Immature natural killer cell (primary cell): ENCODE results near the gene SYNDIG1. TPM values are rescaled to one million over a fixed set of nuclear protein-coding genes. Genes with fewer than 3 reads are reported as not detected.

Experiments used
- DNase-seq, 3 donors: peaks; one replicate each; pipeline ENCODE4 v3.0.0; 2022; ENCODE audit warnings: mixed read lengths in 1 of 3
- H3K27ac Mint-ChIP-seq, 6 donors: one replicate each; pipeline ENCODE4 v1.8.0; 2020; ENCODE audit warnings: mixed read lengths in 6 of 6, mild to moderate bottlenecking in 5 of 6, inconsistent platforms in 4 of 6, moderate library complexity in 3 of 6
- H3K27me3 Mint-ChIP-seq, 3 donors: one replicate each; pipeline ENCODE4 v1.8.0; 2020 to 2021; ENCODE audit warnings: low read depth in 3 of 3, mild to moderate bottlenecking in 3 of 3, mixed read lengths in 3 of 3, moderate library complexity in 3 of 3, inconsistent platforms in 1 of 3
- H3K36me3 Mint-ChIP-seq, 3 donors: one replicate each; pipeline ENCODE4 v1.8.0; 2020; ENCODE audit warnings: mixed read lengths in 3 of 3, inconsistent platforms in 2 of 3, mild to moderate bottlenecking in 2 of 3
- H3K4me1 Mint-ChIP-seq, 2 donors: one replicate each; pipeline ENCODE4 v1.8.0; 2020; ENCODE audit warnings: inconsistent platforms in 2 of 2, mild to moderate bottlenecking in 2 of 2, mixed read lengths in 2 of 2, moderate library complexity in 1 of 2
- H3K4me3 Mint-ChIP-seq, 5 donors: one replicate each; pipeline ENCODE4 v1.8.0; 2020; ENCODE audit warnings: mild to moderate bottlenecking in 5 of 5, mixed read lengths in 5 of 5, inconsistent platforms in 3 of 5, moderate library complexity in 3 of 5
- H3K9me3 Mint-ChIP-seq, 6 donors: one replicate each; pipeline ENCODE4 v1.8.0; 2020; ENCODE audit warnings: mild to moderate bottlenecking in 6 of 6, mixed read lengths in 6 of 6, inconsistent platforms in 4 of 6, moderate library complexity in 3 of 6
- polyA plus RNA-seq, 3 donors: library from polyadenylated mRNA; unstranded; fragments of 300-500 nt; fragmentation: Illumina TruSeq; gene quantifications; one replicate each; pipeline ENCODE4 v1.2.3, GENCODE V29; 2021

Gene SYNDIG1
- polyA plus RNA-seq, 3 donors from 2014 or later = not detected

GRCh38 chr20:24628985-24629384 lies 159.6 kb downstream of the SYNDIG1 start:
- H3K27me3 Mint-ChIP-seq = peaks cover 0 to 3% (median 2%) of the 10 kb centered on the region in 3 donors
- H3K9me3 Mint-ChIP-seq = no peaks in the 10 kb centered on the region
- H3K36me3 Mint-ChIP-seq = no peaks in the 10 kb centered on the region
- peak overlapping the region in 3 of 6 donors; percentile 43 to 71 (median 51) for H3K27ac Mint-ChIP-seq
- peak overlapping the region in 1 of 5 donors; percentile 27 for H3K4me3 Mint-ChIP-seq
- no peak for DNase-seq
- H3K4me1 Mint-ChIP-seq = peaks cover 12% of the 10 kb centered on the region in 2 donors

DNA sequence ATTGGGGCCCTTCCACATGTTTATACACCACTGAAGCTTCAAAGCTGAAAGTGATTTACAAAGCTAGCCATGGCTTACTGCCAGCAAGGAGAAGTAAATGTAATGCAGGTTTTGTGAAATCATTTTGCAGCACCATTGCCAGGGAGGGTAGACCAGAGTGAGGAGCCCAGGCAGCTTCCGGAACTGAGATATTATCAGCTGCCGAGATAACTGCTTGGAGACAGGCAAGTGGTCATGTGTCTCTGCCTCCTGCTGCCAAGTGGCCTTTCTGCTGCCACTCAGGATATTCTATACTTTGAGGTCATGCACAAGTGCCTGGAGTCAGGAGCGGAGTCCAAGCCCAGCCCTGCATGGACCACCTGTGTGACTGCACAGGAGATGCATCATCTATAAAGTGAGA lies 160.2 kb downstream of the SYNDIG1 start:
- Mint-ChIP-seq H3K27ac (no peak overlapping the region), H3K36me3 (no peaks in the 10 kb centered on the region), H3K4me3 (no peak overlapping the region), H3K9me3 (no peaks in the 10 kb centered on the region), H3K4me1 (peaks cover 12% of the 10 kb centered on the region in 2 donors), H3K27me3 (peaks cover 0 to 3% (median 2%) of the 10 kb centered on the region in 3 donors)
- DNase-seq = no peak

GRCh38 chr20:24630486-24631172 lies 161.2 kb downstream of the SYNDIG1 start:
- peaks cover under 1 to 3% (median 2%) of the 10 kb centered on the region in 3 donors for H3K27me3 Mint-ChIP-seq
- DNase-seq = no peak
- H3K27ac Mint-ChIP-seq = no peak overlapping the region
- H3K36me3 Mint-ChIP-seq = no peaks in the 10 kb centered on the region
- peaks cover 12 to 13% of the 10 kb centered on the region in 2 donors for H3K4me1 Mint-ChIP-seq
- H3K9me3 Mint-ChIP-seq = no peaks in the 10 kb centered on the region
- no peak overlapping the region for H3K4me3 Mint-ChIP-seq

DNA sequence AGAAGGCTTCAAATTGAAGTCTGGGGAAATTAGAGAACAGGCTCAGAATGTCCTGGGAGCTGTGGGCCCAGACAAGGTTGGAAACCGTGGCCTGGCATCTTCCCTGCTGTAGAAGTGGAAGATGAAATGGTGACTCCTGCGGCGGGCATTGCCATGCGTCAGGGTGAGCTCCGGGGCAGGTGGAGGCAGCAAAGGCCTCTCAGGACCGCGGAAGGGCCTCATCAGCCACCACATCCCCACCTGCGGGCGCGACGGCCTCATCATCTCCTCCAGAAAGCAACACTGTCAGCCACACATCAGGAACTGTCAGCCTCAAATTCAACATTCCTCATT lies 161.7 kb downstream of the SYNDIG1 start:
- Mint-ChIP-seq H3K9me3 (no peaks in the 10 kb centered on the region), H3K27ac (no peak overlapping the region)

GRCh38 chr20:24632581-24632980 lies 163.2 kb downstream of the SYNDIG1 start:
- DNase-seq = no peak
- Mint-ChIP-seq H3K4me3 (no peak overlapping the region), H3K27me3 (peaks cover 2 to 4% (median 3%) of the 10 kb centered on the region in 3 donors), H3K36me3 (no peaks in the 10 kb centered on the region), H3K4me1 (peaks cover 12 to 13% of the 10 kb centered on the region in 2 donors), H3K27ac (no peak overlapping the region), H3K9me3 (peaks cover 0 to 2% (median 0%) of the 10 kb centered on the region in 6 donors)

More for the DNA sequence above, 161.7 kb downstream of the SYNDIG1 start:
- Mint-ChIP-seq H3K4me1 (peaks cover 12 to 13% of the 10 kb centered on the region in 2 donors), H3K27me3 (peaks cover 2 to 3% (median 2%) of the 10 kb centered on the region in 3 donors), H3K4me3 (no peak overlapping the region), H3K36me3 (no peaks in the 10 kb centered on the region)
- DNase-seq = no peak

DNA sequence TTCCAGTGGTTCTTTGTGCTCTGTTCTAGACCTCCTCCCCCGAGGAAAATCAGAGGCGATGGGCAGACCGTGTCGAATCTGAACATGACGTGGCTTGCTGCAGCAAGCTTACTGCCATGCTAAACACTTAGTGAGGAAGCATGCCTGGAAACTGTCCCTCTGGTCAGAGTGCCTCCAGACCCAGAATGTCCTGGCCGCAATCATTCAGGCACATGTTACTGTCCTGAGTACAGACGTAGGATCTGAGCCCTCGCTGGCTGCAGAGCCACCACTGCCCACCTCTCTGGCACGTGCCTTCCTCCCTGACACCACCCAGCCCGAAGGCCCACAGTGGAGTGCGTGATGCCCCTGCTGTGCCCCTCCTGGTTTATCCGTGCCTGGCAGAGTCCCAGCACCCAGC lies 163.6 kb downstream of the SYNDIG1 start:
- Mint-ChIP-seq H3K4me1 (peaks cover 11 to 12% of the 10 kb centered on the region in 2 donors), H3K9me3 (peaks cover 0 to 2% (median 0%) of the 10 kb centered on the region in 6 donors), H3K27ac (no peak overlapping the region), H3K36me3 (no peaks in the 10 kb centered on the region), H3K27me3 (peaks cover 2 to 4% (median 3%) of the 10 kb centered on the region in 3 donors), H3K4me3 (no peak overlapping the region)
- DNase-seq = no peak

GRCh38 chr20:24633521-24633920 lies 164.1 kb downstream of the SYNDIG1 start:
- Mint-ChIP-seq H3K4me3 (no peak overlapping the region), H3K9me3 (peaks cover 0 to 2% (median 0%) of the 10 kb centered on the region in 6 donors), H3K27ac (no peak overlapping the region), H3K4me1 (peaks cover 11 to 12% of the 10 kb centered on the region in 2 donors), H3K27me3 (peaks cover 2 to 4% (median 3%) of the 10 kb centered on the region in 3 donors), H3K36me3 (no peaks in the 10 kb centered on the region)
- DNase-seq = no peak

GRCh38 chr20:24634855-24635254 lies 165.4 kb downstream of the SYNDIG1 start:
- Mint-ChIP-seq H3K9me3 (peaks cover 0 to 2% (median 0%) of the 10 kb centered on the region in 6 donors), H3K36me3 (no peaks in the 10 kb centered on the region), H3K27ac (no peak overlapping the region), H3K27me3 (peaks cover 2 to 4% (median 3%) of the 10 kb centered on the region in 3 donors), H3K4me1 (peaks cover 3% of the 10 kb centered on the region in 2 donors), H3K4me3 (no peak overlapping the region)
- no peak for DNase-seq

GRCh38 chr20:24636626-24637025 lies 167.2 kb downstream of the SYNDIG1 start:
- DNase-seq = no peak
- no peak overlapping the region for H3K4me3 Mint-ChIP-seq
- peaks cover 0 to 1% of the 10 kb centered on the region in 2 donors for H3K4me1 Mint-ChIP-seq
- H3K27ac Mint-ChIP-seq = no peak overlapping the region
- peaks cover 0 to 2% (median 0%) of the 10 kb centered on the region in 6 donors for H3K9me3 Mint-ChIP-seq
- H3K27me3 Mint-ChIP-seq = peaks cover 3 to 6% (median 5%) of the 10 kb centered on the region in 3 donors
- no peaks in the 10 kb centered on the region for H3K36me3 Mint-ChIP-seq

DNA sequence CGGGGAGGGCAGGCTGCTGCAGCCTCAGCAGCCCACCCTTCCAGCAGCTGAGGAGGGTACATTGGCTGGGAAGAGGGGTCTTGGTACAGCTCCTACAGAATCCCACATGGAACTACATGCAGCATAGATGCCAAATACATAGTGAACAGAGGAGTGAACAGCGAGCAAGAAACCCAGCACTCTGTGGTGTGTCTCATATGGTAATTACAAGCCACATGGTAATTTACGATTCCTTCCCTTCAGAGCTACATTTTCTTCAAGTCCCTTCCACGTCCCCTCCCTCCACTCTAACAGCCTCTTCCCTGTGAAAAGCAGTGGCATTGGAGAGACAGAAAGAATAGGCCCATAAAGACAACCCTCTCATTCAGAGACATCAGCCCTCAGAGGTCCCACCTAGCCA lies 167.7 kb downstream of the SYNDIG1 start:
- no peaks in the 10 kb centered on the region for H3K36me3 Mint-ChIP-seq
- H3K4me3 Mint-ChIP-seq = no peak overlapping the region
- H3K4me1 Mint-ChIP-seq = peaks cover 0 to 1% of the 10 kb centered on the region in 2 donors

GRCh38 chr20:24637941-24638340 lies 168.5 kb downstream of the SYNDIG1 start:
- peaks cover 3 to 6% (median 3%) of the 10 kb centered on the region in 3 donors for H3K27me3 Mint-ChIP-seq
- peaks cover 0 to 1% of the 10 kb centered on the region in 2 donors for H3K4me1 Mint-ChIP-seq
- peaks cover 0 to 2% (median 0%) of the 10 kb centered on the region in 6 donors for H3K9me3 Mint-ChIP-seq
- no peak overlapping the region for H3K4me3 Mint-ChIP-seq
- H3K27ac Mint-ChIP-seq = no peak overlapping the region
- no peaks in the 10 kb centered on the region for H3K36me3 Mint-ChIP-seq
- DNase-seq = no peak

More for the DNA sequence above, 167.7 kb downstream of the SYNDIG1 start:
- peaks cover 3 to 6% (median 5%) of the 10 kb centered on the region in 3 donors for H3K27me3 Mint-ChIP-seq
- no peak overlapping the region for H3K27ac Mint-ChIP-seq
- no peak for DNase-seq
- peaks cover 0 to 2% (median 0%) of the 10 kb centered on the region in 6 donors for H3K9me3 Mint-ChIP-seq

GRCh38 chr20:24638591-24639548 lies 169.4 kb downstream of the SYNDIG1 start:
- Mint-ChIP-seq H3K4me1 (peaks cover 0 to 1% of the 10 kb centered on the region in 2 donors), H3K27ac (no peak overlapping the region), H3K4me3 (no peak overlapping the region), H3K9me3 (peaks cover 0 to 2% (median 0%) of the 10 kb centered on the region in 6 donors), H3K36me3 (no peaks in the 10 kb centered on the region), H3K27me3 (peaks cover 0 to 9% (median 3%) of the 10 kb centered on the region in 3 donors)
- no peak for DNase-seq

DNA sequence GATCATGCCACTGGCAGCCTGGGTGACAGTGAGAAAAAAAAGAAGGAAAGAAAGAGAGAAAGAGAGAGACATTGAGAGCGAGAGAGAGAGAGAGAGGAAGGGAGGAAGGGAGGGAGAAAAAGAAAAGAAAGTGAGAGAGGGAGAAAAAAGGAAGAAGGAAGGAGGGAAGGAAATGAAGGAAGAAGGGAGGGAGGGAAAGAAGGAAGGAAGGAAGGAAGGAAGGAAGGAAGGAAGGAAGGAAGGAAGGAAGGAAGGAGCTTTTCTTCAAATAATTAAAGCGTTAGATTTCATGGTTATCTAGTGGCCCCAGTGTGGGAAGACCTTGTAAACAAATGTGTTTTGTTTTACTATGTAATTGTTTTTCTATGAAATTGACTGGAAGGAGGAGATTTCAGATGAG lies 170.8 kb downstream of the SYNDIG1 start:
- Mint-ChIP-seq H3K27ac (no peak overlapping the region), H3K4me3 (no peak overlapping the region), H3K9me3 (peaks cover 0 to 2% (median 0%) of the 10 kb centered on the region in 6 donors), H3K4me1 (peaks cover 0 to under 1% of the 10 kb centered on the region in 2 donors), H3K36me3 (no peaks in the 10 kb centered on the region), H3K27me3 (peaks cover 0 to 9% (median 3%) of the 10 kb centered on the region in 3 donors)
- DNase-seq = no peak

DNA sequence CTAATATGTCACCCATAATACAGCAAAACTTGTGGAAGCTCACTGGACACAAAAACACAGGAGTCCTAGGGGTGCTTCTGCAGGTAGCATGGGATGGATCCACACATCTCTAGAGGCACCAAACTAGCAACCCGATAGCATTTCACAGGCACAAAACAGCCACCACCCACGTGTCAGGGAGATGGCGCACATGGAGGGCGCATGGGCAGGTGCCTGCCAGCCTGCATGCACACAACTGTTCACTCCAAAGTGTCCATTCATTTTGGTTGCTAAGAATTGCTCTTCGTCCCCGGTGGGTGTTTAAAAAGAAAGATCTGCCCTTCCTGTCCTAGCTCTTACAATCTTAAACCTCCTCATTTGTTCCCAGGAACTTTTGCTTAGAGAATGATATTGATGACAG lies 171.3 kb downstream of the SYNDIG1 start:
- Mint-ChIP-seq H3K27me3 (peaks cover 0 to 8% (median 3%) of the 10 kb centered on the region in 3 donors), H3K36me3 (no peaks in the 10 kb centered on the region), H3K27ac (no peak overlapping the region), H3K9me3 (peaks cover 0 to 2% (median 0%) of the 10 kb centered on the region in 6 donors), H3K4me1 (no peaks in the 10 kb centered on the region), H3K4me3 (no peak overlapping the region)
- no peak for DNase-seq
